HG03159 (cell line): ENCODE results near the gene SLC25A13.
"Not testable (repeated sequence)": the region's sequence is repeated elsewhere in the genome, so short reads cannot be mapped to it uniquely, and the experiment has no call there.

Experiments
- ATAC-seq: cut with Tn5 transposase; IDR thresholded peaks from one replicate; pipeline ENCODE4 v1.9.1; 2021; ENCODE audit warnings: mild to moderate bottlenecking, moderate library complexity; ENCODE audit not compliant: unreplicated experiment

The SLC25A13 gene

GRCh38 chr7:96321658-96322372, at the start of gene SLC25A13:
SLC25A13 (minus strand) TSS chr7:96322098; CDS start chr7:96321956, 142 bp downstream.
- ATAC-seq: peak; percentile 73

GRCh38 chr7:96365916-96366315, 44.0 kb upstream of the SLC25A13 start:
- not testable (repeated sequence) for ATAC-seq

- ATAC-seq: no peak
Observed at GRCh38 chr7:96361116-96361857, 39.4 kb upstream of the SLC25A13 start.

GRCh38 chr7:96359876-96360275, 38.0 kb upstream of the SLC25A13 start:
- peak; percentile 88 for ATAC-seq

GRCh38 chr7:96358236-96358971, 36.5 kb upstream of the SLC25A13 start:
- not testable (repeated sequence) for ATAC-seq

GRCh38 chr7:96355990-96356506, 34.1 kb upstream of the SLC25A13 start:
- ATAC-seq: no peak

GRCh38 chr7:96354881-96355280, 33.0 kb upstream of the SLC25A13 start:
- no peak for ATAC-seq

- no peak for ATAC-seq
Observed at GRCh38 chr7:96349572-96349971, 27.7 kb upstream of the SLC25A13 start.

GRCh38 chr7:96347471-96347870, 25.6 kb upstream of the SLC25A13 start:
- ATAC-seq: no peak

GRCh38 chr7:96346293-96346953, 24.5 kb upstream of the SLC25A13 start:
- ATAC-seq: no peak

GRCh38 chr7:96344236-96344635, 22.3 kb upstream of the SLC25A13 start:
- no peak for ATAC-seq

GRCh38 chr7:96342049-96342448, 20.2 kb upstream of the SLC25A13 start:
- no peak for ATAC-seq

GRCh38 chr7:96337519-96337918, 15.6 kb upstream of the SLC25A13 start:
- no peak for ATAC-seq

- ATAC-seq: no peak
Observed at GRCh38 chr7:96332325-96332724, 10.4 kb upstream of the SLC25A13 start.

GRCh38 chr7:96331775-96332174, 9.9 kb upstream of the SLC25A13 start:
- ATAC-seq: no peak

- no peak for ATAC-seq
Observed at GRCh38 chr7:96331233-96331632, 9.3 kb upstream of the SLC25A13 start.

- no peak for ATAC-seq
Observed at GRCh38 chr7:96330193-96330592, 8.3 kb upstream of the SLC25A13 start.

GRCh38 chr7:96329241-96329640, 7.3 kb upstream of the SLC25A13 start:
- no peak for ATAC-seq

GRCh38 chr7:96328016-96328415, 6.1 kb upstream of the SLC25A13 start:
- no peak for ATAC-seq

- no peak for ATAC-seq
Observed at GRCh38 chr7:96327429-96327828, 5.5 kb upstream of the SLC25A13 start.

GRCh38 chr7:96326752-96327151, 4.9 kb upstream of the SLC25A13 start:
- not testable (repeated sequence) for ATAC-seq
